ENCODE data around the gene TTC22. TPM values are rescaled to one million over a fixed set of nuclear protein-coding genes. Genes with fewer than 3 reads are reported as not detected.
"Not testable (repeated sequence)": the region's sequence is repeated elsewhere in the genome, so short reads cannot be mapped to it uniquely, and the experiment has no call there.

TTC22 gene
- total RNA-seq, 1 donor from 2014 or later: not detected

- H3K36me3 Mint-ChIP-seq (ENCODE audit: unreplicated experiment): no peaks in the 10 kb centered on the region
- DNase-seq (ENCODE audit: extremely low spot score, unreplicated experiment): no peak
These were observed 24.1 kb downstream of the TTC22 start for GRCh38 chr1:54777011-54777410.

GRCh38 chr1:54775828-54776721 is 25.0 kb downstream of the TTC22 start:
- not testable (repeated sequence) for H3K4me3 Mint-ChIP-seq (ENCODE audit: unreplicated experiment)

More at GRCh38 chr1:54777011-54777410, 24.1 kb downstream of the TTC22 start:
- no peak overlapping the region for H3K4me3 Mint-ChIP-seq (ENCODE audit: unreplicated experiment)
- no peaks in the 10 kb centered on the region for H3K4me1 Mint-ChIP-seq (ENCODE audit: unreplicated experiment)
- no peak overlapping the region for H3K27ac Mint-ChIP-seq (ENCODE audit: unreplicated experiment)
- no peak for TF ChIP-seq CTCF (IDR thresholded peaks at IDR 0.05)
- peaks cover 15% of the 10 kb centered on the region for H3K27me3 Mint-ChIP-seq (ENCODE audit: unreplicated experiment)
- H3K9me3 Mint-ChIP-seq (ENCODE audit: unreplicated experiment): no peaks in the 10 kb centered on the region

GRCh38 chr1:54774820-54775498 is 26.2 kb downstream of the TTC22 start:
- peaks cover 14% of the 10 kb centered on the region for H3K27me3 Mint-ChIP-seq (ENCODE audit: unreplicated experiment)
- H3K4me1 Mint-ChIP-seq (ENCODE audit: unreplicated experiment): no peaks in the 10 kb centered on the region
- no peak for DNase-seq (ENCODE audit: extremely low spot score, unreplicated experiment)
- H3K9me3 Mint-ChIP-seq (ENCODE audit: unreplicated experiment): no peaks in the 10 kb centered on the region
- no peak overlapping the region for H3K27ac Mint-ChIP-seq (ENCODE audit: unreplicated experiment)
- H3K4me3 Mint-ChIP-seq (ENCODE audit: unreplicated experiment): no peak overlapping the region
- H3K36me3 Mint-ChIP-seq (ENCODE audit: unreplicated experiment): no peaks in the 10 kb centered on the region
- no peak for TF ChIP-seq CTCF (IDR thresholded peaks at IDR 0.05)

More at GRCh38 chr1:54775828-54776721, 25.0 kb downstream of the TTC22 start:
- H3K4me1 Mint-ChIP-seq (ENCODE audit: unreplicated experiment); H3K9me3 Mint-ChIP-seq (ENCODE audit: unreplicated experiment); H3K36me3 Mint-ChIP-seq (ENCODE audit: unreplicated experiment); DNase-seq (ENCODE audit: extremely low spot score, unreplicated experiment); H3K27ac Mint-ChIP-seq (ENCODE audit: unreplicated experiment): not testable (repeated sequence)
- peaks cover 14% of the 10 kb centered on the region for H3K27me3 Mint-ChIP-seq (ENCODE audit: unreplicated experiment)

- no peaks in the 10 kb centered on the region for H3K9me3 Mint-ChIP-seq (ENCODE audit: unreplicated experiment)
- H3K27me3 Mint-ChIP-seq (ENCODE audit: unreplicated experiment): peaks cover 15% of the 10 kb centered on the region
- no peak overlapping the region for H3K27ac Mint-ChIP-seq (ENCODE audit: unreplicated experiment)
- H3K36me3 Mint-ChIP-seq (ENCODE audit: unreplicated experiment): no peaks in the 10 kb centered on the region
- H3K4me3 Mint-ChIP-seq (ENCODE audit: unreplicated experiment): no peak overlapping the region
- no peak for TF ChIP-seq CTCF (IDR thresholded peaks at IDR 0.05)
- DNase-seq (ENCODE audit: extremely low spot score, unreplicated experiment): no peak
- no peaks in the 10 kb centered on the region for H3K4me1 Mint-ChIP-seq (ENCODE audit: unreplicated experiment)
These were observed 28.2 kb downstream of the TTC22 start for GRCh38 chr1:54772951-54773350.

GRCh38 chr1:54768093-54768492 is 33.0 kb downstream of the TTC22 start:
- H3K27ac Mint-ChIP-seq (ENCODE audit: unreplicated experiment): no peak overlapping the region
- DNase-seq (ENCODE audit: extremely low spot score, unreplicated experiment): no peak

More at GRCh38 chr1:54768093-54768492, 33.0 kb downstream of the TTC22 start:
- H3K36me3 Mint-ChIP-seq (ENCODE audit: unreplicated experiment): no peaks in the 10 kb centered on the region
- no peaks in the 10 kb centered on the region for H3K9me3 Mint-ChIP-seq (ENCODE audit: unreplicated experiment)
- peaks cover 14% of the 10 kb centered on the region for H3K27me3 Mint-ChIP-seq (ENCODE audit: unreplicated experiment)
- peaks cover 12% of the 10 kb centered on the region for H3K4me1 Mint-ChIP-seq (ENCODE audit: unreplicated experiment)
- no peak for TF ChIP-seq CTCF (IDR thresholded peaks at IDR 0.05)
- no peak overlapping the region for H3K4me3 Mint-ChIP-seq (ENCODE audit: unreplicated experiment)

All from osteocyte (in vitro differentiated cells).